HCT116 (cell line): ENCODE data around the gene CEP112. TPM values are rescaled to one million over a fixed set of nuclear protein-coding genes. Genes with fewer than 3 reads are reported as not detected.

Source experiments
- ATAC-seq: fragments of 200-7000 bp; cut with Tn5 transposase; 2 replicates; pipeline ENCODE4 v1.9.1; 2020; ENCODE audit warnings: mild to moderate bottlenecking, moderate library complexity
- BruUV-seq: library from RNA; stranded (reverse); fragments of 400-500 nt; replicated peaks from 2 replicates; lab custom pipeline; 2021; lab: Mats Ljungman, UMichigan
- CTCF ChIA-PET: fragments of 300-600 bp; sonication (Branson Sonifier 250); formaldehyde crosslinking; loops from one replicate; lab custom pipeline; 2021; ENCODE audit warnings: antibody characterized with exemption; lab: Charles Lee
- POLR2A ChIA-PET: fragments of 300-600, 350-600 bp; sonication (Branson Sonifier 250); formaldehyde crosslinking; loops from one replicate; lab custom pipeline; 2021; ENCODE audit warnings: antibody characterized with exemption; lab: Charles Lee
- RAD21 ChIA-PET, 2 experiments: fragments of 300-600 bp; sonication (Branson Sonifier 250); formaldehyde crosslinking; loops; one replicate each; lab custom pipeline; 2023; ENCODE audit warnings: low total read pairs in 2 of 2; ENCODE audit not compliant: uncharacterized antibody in 2 of 2, unreplicated experiment in 2 of 2, low non-redundant PET in 1 of 2; lab: Charles Lee
- DNase-seq: peaks from one replicate; pipeline ENCODE4 v3.0.0-alpha.2; 2010; ENCODE audit warnings: low read depth, low spot score
- H2AFZ ChIP-seq: fragments of 200-600 bp; shearing (Covaris generic), sonication (generic); 2 replicates; pipeline ENCODE4 v1.6.1; 2017; ENCODE audit warnings: low read depth, mixed run types, mixed read lengths, antibody characterized with exemption, low read length; ENCODE audit not compliant: poor library complexity, severe bottlenecking
- H3K27ac ChIP-seq: 2 replicates; pipeline ENCODE4 v1.5.1; 2012; ENCODE audit warnings: low read depth, low read length
- H3K27me3 ChIP-seq: fragments of 200-600 bp; sonication (generic); 2 replicates; pipeline ENCODE4 v1.6.1; 2016; ENCODE audit warnings: mixed run types, low read length, mixed read lengths; ENCODE audit not compliant: insufficient read depth
- H3K36me3 ChIP-seq, 2 experiments: fragments of 200-500 bp in 1 of 2; fragments of 200-600 bp in 1 of 2; sonication (Bioruptor generic) in 1 of 2; sonication (generic) in 1 of 2; 2 replicates each; pipeline versions ENCODE4 v1.5.1 to v1.6.1; 2014 to 2016; ENCODE audit warnings: low read length in 2 of 2, inconsistent platforms in 1 of 2, mixed read lengths in 1 of 2, mixed run types in 1 of 2; ENCODE audit not compliant: insufficient read depth in 2 of 2, control insufficient read depth in 1 of 2
- H3K4me1 ChIP-seq, 2 experiments: fragments of 200-600 bp in 1 of 2; sonication (generic) in 1 of 2; 2 replicates each; pipeline versions ENCODE4 v1.5.1 to v1.6.1; 2012 to 2017; ENCODE audit warnings: low read length in 2 of 2, inconsistent platforms in 1 of 2, mild to moderate bottlenecking in 1 of 2, mixed read lengths in 1 of 2, mixed run types in 1 of 2, moderate library complexity in 1 of 2; ENCODE audit not compliant: insufficient read depth in 2 of 2, control insufficient read depth in 1 of 2
- H3K4me2 ChIP-seq: fragments of 200-600 bp; sonication (generic); 2 replicates; pipeline ENCODE4 v1.6.1; 2017; ENCODE audit warnings: mixed run types, low read length, mixed read lengths
- H3K4me3 ChIP-seq, 2 experiments: fragments of 200-600 bp in 1 of 2; sonication (generic) in 1 of 2; replicated peaks in 1 of 2; 2 replicates each; pipeline ENCODE4 v1.5.1; 2011 to 2016; ENCODE audit warnings: low read length in 2 of 2, control low read depth in 1 of 2, low read depth in 1 of 2, mild to moderate bottlenecking in 1 of 2, mixed read lengths in 1 of 2, mixed run types in 1 of 2
- H3K79me2 ChIP-seq: fragments of 200-600 bp; sonication (generic); 2 replicates; pipeline ENCODE4 v1.6.1; 2017; ENCODE audit warnings: mild to moderate bottlenecking, mixed run types, low read length, moderate library complexity, mixed read lengths; ENCODE audit not compliant: insufficient read depth
- H3K9ac ChIP-seq: fragments of 200-600 bp; sonication (generic); 2 replicates; pipeline ENCODE4 v1.6.1; 2016; ENCODE audit warnings: low read length, mixed read lengths
- H3K9me2 ChIP-seq: fragments of 200-600 bp; sonication (generic), shearing (Covaris generic); 2 replicates; pipeline ENCODE4 v1.6.1; 2017; ENCODE audit warnings: mixed run types, mild to moderate bottlenecking, moderate library complexity; ENCODE audit not compliant: insufficient read depth
- H3K9me3 ChIP-seq, 2 experiments: fragments of 200-500 bp in 1 of 2; fragments of 200-600 bp in 1 of 2; sonication (Bioruptor generic) in 1 of 2; sonication (generic) in 1 of 2; 2 replicates each; pipeline ENCODE4 v1.6.1; 2014 to 2017; ENCODE audit warnings: low read length in 2 of 2, mixed read lengths in 2 of 2, inconsistent platforms in 1 of 2, low read depth in 1 of 2, mild to moderate bottlenecking in 1 of 2, mixed run types in 1 of 2, moderate library complexity in 1 of 2; ENCODE audit not compliant: control insufficient read depth in 1 of 2, insufficient read depth in 1 of 2
- H4K20me1 ChIP-seq: fragments of 200-600 bp; sonication (generic), shearing (Covaris generic); 2 replicates; pipeline ENCODE4 v1.6.1; 2017; ENCODE audit warnings: mixed run types, mild to moderate bottlenecking, moderate library complexity; ENCODE audit not compliant: insufficient read depth
- CEBPB ChIP-seq: IDR thresholded peaks from 2 replicates; pipeline ENCODE4 v1.6.1; 2012; ENCODE audit warnings: low read depth
- EGR1 ChIP-seq: IDR thresholded peaks from 2 replicates; pipeline ENCODE4 v1.6.1; 2012; ENCODE audit warnings: low read depth
- ELF1 ChIP-seq: IDR thresholded peaks from 2 replicates; pipeline ENCODE4 v1.6.1; 2012; ENCODE audit warnings: low read depth, borderline replicate concordance
- EZH2 ChIP-seq: fragments of 200-600 bp; sonication (generic); IDR thresholded peaks from 2 replicates; pipeline ENCODE4 v1.6.1; 2017; ENCODE audit warnings: antibody characterized with exemption, mixed run types
- EZH2phosphoT487 ChIP-seq: fragments of 200-600 bp; IDR thresholded peaks from 2 replicates; pipeline ENCODE4 v1.6.1; 2018; ENCODE audit warnings: antibody characterized with exemption, borderline replicate concordance
- FOSL1 ChIP-seq: IDR thresholded peaks from 2 replicates; pipeline ENCODE4 v1.6.1; 2012; ENCODE audit warnings: low read depth
- POLR2A ChIP-seq: IDR thresholded peaks from 2 replicates; pipeline ENCODE4 v1.7.0; 2011; ENCODE audit warnings: borderline replicate concordance; ENCODE audit not compliant: insufficient read depth, insufficient read length; ENCODE audit errors: extremely low read depth
- RAD21 ChIP-seq: IDR thresholded peaks from 2 replicates; pipeline ENCODE4 v1.6.1; 2012; ENCODE audit warnings: low read depth, mild to moderate bottlenecking
- SIN3A ChIP-seq: IDR thresholded peaks from 2 replicates; pipeline ENCODE4 v1.6.1; 2012; ENCODE audit warnings: low read depth
- SRF ChIP-seq: IDR thresholded peaks from 2 replicates; pipeline ENCODE4 v1.6.1; 2012; ENCODE audit warnings: low read depth
- TCF7L2 ChIP-seq: IDR thresholded peaks from 2 replicates; pipeline ENCODE4 v1.7.0; 2011; ENCODE audit warnings: borderline replicate concordance, inconsistent platforms; ENCODE audit not compliant: insufficient read depth, insufficient read length; ENCODE audit errors: extremely low read depth
- ZBTB33 ChIP-seq: IDR thresholded peaks from 2 replicates; pipeline ENCODE4 v1.6.1; 2011; ENCODE audit warnings: mild to moderate bottlenecking, low read length, moderate library complexity; ENCODE audit not compliant: insufficient replicate concordance; ENCODE audit errors: extremely low read depth
- ZNF274 ChIP-seq: fragments of 200-500 bp; sonication (Bioruptor generic); IDR thresholded peaks from 2 replicates; pipeline ENCODE4 v1.6.1; 2014; ENCODE audit warnings: mild to moderate bottlenecking, low read depth, low read length, inconsistent platforms
- intact Hi-C: fragments of 100-400 bp; cut with micrococcal nuclease; formaldehyde crosslinking; loops from 2 replicates; pipeline ENCODE4 v1.10.0; 2022
- total RNA-seq: library from RNA; stranded (reverse); gene quantifications from one replicate; pipeline ENCODE4 v1.2.1, GENCODE V29; 2021; ENCODE audit not compliant: unreplicated experiment
- TF ChIP-seq, protein P1 (sequence below): IDR thresholded peaks from 2 replicates; pipeline ENCODE4 v1.6.1; 2012

Gene CEP112
- total RNA-seq, 1 experiment from 2014 or later, result 10.9 TPM

- ChIA-PET CTCF (no interaction called here), RAD21 (no interaction called here), POLR2A (no interaction called here)
- intact Hi-C loops, result no loop called here
- Histone ChIP-seq H3K4me3 (no peak overlapping the region), H3K9ac (no peak overlapping the region), H3K27me3 (no peaks in the 10 kb centered on the region), H4K20me1 (no peaks in the 10 kb centered on the region), H3K9me3 (no peaks in the 10 kb centered on the region), H3K4me1 (peaks cover 0 to 3% of the 10 kb centered on the region in 2 experiments; a peak in 1 of 4 replicates), H3K9me2 (no peaks in the 10 kb centered on the region), H2AFZ (no peak overlapping the region), H3K79me2 (no peaks in the 10 kb centered on the region), H3K27ac (no peak overlapping the region), H3K4me2 (no peak overlapping the region), H3K36me3 (no peaks in the 10 kb centered on the region)
- TF ChIP-seq POLR2A, result no peak
- no peak for TF ChIP-seq CEBPB
- no peak for TF ChIP-seq FOSL1
- no peak for TF ChIP-seq EZH2
- no peak for TF ChIP-seq TCF7L2
- TF ChIP-seq ELF1, result no peak
- no peak for TF ChIP-seq EZH2phosphoT487
- no peak for TF ChIP-seq SIN3A
- no peak for TF ChIP-seq ZBTB33
- no peak for TF ChIP-seq RAD21
- TF ChIP-seq, protein P1, sequence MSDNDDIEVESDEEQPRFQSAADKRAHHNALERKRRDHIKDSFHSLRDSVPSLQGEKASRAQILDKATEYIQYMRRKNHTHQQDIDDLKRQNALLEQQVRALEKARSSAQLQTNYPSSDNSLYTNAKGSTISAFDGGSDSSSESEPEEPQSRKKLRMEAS, result no peak
- no peak for TF ChIP-seq SRF
- no peak for TF ChIP-seq EGR1
- no peak for TF ChIP-seq ZNF274
- no peak for ATAC-seq
- no TSS peak for BruUV-seq
- DNase-seq, result no peak
Observed at GRCh38 chr17:65679165-65679845, 512.6 kb downstream of the CEP112 start.
